Central memory CD4-positive, alpha-beta T cell (primary cell): ENCODE measurements around the gene MAD1L1.
"Not testable (repeated sequence)": the region's sequence is repeated elsewhere in the genome, so short reads cannot be mapped to it uniquely, and the experiment has no call there.

Experiments
- DNase-seq: peaks from one replicate; pipeline ENCODE4 v3.0.0; 2022

The MAD1L1 gene

DNA sequence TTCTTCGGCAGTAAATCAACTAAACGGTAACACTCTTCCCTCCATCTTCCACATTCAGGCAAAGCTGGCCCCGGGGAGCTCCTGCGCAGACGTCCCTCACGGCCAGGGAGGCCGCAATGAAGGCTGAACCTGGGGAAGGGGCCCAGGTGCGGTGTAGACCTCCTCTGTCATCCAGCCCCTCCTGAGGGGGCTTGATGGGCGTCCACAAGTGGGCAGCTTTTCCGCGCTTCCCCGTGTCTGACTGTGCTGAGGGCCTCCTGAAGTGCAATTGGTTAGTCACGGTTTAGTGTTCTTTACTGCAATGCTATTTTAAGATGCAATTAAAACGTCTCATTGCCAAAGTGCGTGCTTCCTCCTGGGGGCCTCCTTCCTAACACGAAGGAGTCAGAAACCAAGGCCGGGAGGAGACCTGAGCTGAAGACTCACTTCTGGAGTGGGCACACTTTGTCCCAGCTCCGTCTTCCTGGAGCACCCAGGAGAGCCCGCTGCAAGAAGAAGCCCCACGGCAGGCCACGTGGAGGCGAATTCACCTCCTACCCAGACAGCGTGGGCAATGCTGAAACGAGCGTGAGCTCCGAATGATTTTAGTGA, 389.4 kb downstream of the MAD1L1 start:
- DNase-seq, result no peak

DNA sequence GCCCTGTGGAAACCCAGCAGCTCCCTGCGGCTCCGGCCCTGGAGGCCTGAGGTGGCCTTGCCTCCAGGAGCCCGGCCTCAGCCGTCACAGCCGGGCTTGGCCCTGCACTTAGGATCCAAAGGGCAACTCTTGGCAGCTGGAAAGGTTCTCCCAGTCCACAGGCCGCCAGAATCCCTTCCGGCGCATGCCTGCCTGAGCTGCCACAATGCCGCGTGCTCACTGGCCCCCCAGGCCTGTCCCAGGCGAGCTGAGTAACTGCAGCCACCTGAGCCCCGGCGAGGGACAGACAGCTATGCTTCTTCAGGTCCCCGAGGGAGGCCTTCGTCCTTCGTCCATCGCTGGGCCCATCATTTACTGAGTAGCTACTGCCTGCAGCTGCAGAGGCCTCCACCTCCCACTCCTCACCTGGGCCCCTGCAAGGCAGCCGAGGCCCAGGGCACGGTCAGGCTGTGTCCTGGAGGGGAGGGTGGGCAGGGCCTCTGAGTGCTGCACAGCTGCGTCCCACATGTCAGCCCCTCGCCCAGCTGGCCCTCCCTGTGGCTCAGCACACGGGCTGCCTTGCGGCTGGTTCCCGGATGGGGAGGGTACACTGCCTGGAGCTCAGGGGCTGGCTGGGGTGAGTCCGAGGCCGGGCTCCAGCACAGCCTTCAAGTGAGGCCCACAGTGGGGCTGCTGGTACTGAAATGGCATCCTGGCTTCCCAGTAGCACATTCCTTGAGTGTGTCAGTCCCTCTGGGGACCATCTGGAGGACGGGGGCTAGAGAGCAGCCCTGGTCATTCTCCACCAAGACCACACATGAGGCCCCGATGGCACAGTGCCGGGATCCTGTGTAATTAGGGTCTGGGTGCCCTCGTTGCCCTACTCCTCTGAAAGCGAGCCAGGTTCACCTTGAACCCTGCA, 390.2 kb downstream of the MAD1L1 start:
- no peak for DNase-seq

DNA sequence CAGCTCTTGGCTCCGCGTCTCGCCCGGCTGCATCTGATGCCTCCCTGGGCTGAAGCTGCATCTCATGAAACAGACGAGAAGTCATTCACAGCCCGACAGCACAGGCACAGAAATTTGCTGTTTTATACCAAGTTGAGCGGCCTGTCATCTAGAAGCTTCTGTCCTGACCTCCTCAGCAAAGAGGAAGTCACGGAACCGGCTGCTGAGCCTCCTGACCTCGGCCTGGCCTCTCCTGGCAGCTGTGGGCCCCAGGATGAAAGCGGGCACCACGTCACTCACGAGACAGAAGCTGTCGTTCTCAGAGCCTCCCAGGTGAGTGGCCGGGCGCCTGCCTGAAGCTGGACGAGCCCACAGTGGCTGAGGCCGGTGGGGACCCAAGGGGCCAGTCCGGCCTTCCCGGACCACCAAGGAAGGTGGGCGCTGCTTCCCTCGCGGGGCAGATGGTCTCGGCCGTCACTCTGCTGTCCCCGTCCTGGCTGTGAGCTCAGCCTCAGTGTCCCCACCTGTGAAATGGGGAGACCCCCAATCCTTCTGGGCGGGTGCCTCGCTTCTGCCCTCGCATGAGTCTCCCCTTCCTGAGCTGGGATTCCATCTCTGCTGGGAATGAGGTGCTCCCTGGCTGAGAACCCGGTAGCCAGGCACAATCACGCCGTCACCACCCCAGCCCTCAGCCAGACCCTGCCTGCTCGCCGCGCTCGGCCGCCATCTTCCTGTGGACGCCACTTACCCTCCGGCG, 391.3 kb downstream of the MAD1L1 start:
- not testable (repeated sequence) for DNase-seq

DNA sequence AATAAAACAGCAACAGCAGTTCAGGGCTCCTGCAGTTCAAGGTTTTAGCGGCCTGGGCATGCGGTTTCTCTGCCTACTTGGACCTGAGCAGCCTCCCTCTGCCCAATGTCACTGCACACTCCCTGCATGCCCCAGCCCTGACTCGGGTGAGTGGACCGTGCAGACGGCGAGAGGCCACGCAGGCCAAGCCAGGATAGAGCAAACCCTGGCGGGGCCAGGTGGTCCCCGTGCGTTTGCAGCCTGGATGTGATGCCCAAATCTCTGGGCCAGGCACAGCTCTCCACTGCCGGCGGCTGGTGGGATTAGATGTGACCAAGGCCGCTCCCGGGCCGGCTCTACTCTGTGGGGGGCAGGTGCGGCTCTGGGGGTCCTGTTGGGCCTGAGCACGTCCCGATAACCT, 392.0 kb downstream of the MAD1L1 start:
- not testable (repeated sequence) for DNase-seq

DNA sequence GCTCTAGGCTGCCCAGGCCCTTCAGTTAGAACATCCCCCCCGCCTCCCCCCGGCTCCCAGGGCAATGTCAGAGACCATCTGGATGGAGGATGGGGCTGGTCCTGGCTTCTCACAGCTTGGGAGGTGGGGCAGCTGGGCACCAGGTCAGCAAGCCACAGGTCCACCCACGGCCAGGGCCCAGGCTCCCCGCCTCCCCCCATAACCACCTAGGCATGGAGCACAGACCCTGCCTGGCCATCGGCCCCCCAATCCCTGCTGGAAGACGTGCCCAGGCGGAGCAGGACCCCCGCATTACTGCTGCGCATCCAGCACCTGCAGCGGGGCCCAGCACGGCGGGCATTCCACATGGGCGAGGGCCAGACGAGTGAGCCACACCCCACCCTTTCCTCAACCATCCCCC, 393.0 kb downstream of the MAD1L1 start:
- no peak for DNase-seq

DNA sequence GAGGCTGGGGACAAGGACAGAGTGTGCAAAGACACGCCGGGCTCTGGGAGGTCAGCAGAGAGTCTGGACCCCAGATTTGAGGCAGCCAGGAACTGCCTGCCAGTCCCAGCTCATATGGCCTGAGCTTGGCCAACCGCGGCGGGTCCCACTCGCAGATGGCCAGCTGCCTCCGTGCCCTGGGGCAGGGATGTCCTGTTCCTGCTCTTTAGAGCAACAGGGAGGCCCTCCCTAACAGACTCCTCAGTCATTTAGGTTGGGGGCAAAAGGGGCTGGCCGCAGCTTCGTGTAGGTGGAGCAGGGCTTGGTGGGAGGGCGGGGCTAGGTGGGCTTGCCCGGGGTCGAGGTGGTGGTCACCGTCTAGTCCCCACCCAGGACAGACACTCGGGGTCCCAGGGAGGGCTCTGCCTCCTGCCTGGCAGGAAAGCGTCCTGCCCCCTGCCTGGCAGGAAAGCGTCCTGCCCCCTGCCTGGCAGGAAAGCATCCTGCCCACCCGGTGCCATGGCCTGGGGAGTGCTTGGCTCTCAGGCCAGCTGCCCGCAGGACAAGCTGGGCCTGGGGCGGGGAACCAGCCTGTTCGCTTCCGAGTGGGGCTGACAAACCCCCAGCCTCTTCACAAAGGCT, 393.7 kb downstream of the MAD1L1 start:
- not testable (repeated sequence) for DNase-seq

DNA sequence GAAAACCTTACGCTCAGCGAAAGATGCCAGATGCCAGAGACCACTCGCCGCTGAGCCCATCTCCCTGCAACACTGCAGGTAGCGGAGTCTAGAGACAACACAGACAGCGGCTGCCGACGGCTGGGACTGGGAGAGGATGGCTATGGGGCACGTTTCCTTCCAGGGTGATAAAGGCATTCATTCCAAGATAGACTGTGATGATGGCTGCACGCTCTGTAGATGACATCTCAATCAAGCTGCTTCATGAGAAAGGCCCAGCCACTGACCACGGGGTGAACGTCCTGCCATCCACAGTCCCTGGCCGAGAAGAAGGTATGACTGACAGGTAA, 394.2 kb downstream of the MAD1L1 start:
- DNase-seq, result not testable (repeated sequence)

DNA sequence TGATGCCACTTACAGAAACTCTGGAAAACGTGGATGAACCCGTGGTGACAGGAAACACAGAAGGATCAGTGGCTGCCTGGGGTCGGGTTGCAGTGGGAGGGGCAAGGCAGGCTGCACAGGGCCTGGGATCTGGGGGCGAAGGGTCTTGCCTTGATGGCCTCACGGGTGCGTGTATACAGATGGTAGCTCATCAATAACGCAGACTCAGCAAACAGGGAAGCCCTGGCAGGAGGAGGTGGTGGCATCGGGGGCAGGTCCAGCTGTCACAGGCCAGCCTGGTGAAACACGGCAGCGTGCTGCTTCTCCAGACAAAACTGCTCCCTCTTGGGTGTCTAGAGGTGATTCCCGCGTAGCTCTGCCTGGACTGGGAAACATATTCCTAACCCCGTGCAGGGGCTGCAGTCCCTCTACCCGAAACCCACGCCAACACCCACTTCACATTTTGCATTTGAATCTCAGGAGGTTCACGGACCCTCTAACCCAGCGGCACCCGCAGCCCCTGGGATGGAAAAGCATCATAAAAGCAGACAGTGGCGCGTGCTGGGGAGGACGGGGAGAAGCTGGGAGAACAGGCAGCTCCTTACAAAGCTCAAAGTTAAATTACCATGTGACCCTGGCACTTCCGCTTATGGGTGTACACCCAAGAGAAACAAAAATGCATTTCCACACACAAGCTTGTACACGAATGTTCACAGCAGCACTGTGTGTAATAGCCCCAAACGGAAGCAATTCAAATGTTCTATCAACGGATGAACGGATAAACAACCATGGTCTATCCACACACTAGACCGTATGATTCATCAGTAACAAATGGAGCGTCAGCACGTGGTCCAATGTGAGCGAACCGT, 394.8 kb downstream of the MAD1L1 start:
- DNase-seq, result not testable (repeated sequence)

DNA sequence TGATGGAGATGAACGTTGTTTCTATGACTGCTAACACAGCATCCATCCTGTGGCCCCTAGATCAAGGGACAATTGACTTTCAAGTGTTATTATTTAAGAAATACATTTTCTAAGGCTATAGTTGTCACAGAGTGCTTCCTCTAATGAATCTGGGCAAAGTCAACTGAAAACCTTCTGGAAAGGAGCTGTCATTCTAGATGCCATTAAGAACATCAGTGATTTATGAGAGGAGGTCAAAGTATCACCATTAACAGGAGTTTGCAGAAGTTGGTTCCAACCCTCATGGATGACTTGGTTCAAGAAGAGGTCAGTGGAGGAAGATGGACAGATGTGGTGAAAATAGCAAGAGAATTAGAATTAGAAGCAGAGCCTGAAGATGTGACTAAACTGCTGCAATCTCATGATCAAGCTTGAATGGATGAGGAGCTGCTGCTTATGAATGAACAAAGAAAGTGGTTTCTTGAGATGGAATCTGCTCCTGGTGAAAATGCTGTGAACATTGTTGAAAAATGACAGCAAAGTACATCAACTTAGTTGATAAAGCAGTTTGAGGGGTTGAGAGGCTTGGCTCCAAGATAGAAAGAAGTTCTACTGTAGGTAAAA, 400.7 kb downstream of the MAD1L1 start:
- DNase-seq, result not testable (repeated sequence)

DNA sequence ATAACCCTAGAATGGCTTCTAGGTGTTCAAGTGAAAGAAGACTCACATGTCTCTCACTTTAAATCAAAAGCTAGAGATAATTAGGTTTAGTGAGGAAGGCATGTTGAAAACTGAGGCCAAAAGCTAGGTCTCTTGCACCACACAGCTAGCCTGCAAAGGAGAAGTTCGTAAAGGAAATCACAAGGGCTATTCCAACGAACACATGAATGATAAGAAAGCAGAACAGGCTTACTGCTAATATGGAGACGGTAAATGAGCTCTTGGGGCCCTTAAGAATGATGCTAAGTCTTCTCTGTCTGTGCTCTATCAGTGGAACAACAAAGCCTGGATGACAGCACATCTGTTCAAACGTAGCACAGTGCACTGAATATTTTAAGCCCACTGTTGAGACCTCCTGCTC, 401.3 kb downstream of the MAD1L1 start:
- not testable (repeated sequence) for DNase-seq

DNA sequence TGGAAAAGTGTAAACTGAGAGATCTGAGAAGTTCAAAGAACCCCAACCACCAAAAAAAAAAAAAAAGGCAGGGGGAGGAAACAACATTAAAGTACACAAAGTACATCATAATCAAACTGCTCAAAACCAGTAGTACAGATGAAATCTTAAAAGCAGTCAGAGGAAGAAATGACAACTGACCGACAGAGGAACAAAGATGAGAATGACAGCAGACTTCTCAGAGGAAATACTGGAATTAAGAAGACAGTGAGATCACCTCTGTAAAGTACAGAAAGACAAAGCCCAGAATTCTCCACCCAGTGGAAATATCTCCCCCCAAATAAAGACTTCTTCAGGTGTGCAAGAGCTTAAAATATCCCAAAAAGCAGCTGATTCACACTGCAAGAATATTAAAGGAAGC, 403.1 kb downstream of the MAD1L1 start:
- DNase-seq, result not testable (repeated sequence)

DNA sequence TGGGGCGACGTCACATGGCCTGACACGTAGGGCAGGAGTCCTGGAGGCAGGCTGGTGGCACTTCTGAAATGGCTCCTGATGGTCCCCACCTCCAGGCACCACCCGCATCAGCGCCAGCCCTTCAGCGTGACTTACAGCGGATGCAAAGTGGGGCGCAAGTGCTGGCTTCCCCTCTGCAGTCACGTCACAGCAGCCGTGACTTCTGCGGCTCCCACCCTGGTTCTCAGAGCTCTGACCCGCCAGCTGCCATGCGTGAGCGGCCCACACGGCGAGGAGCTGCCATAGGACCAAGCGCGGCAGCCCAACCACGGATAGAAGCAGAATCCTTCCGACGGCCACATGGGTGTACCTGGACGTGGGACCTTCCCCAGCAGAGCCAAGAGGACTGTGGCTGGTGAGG, 403.6 kb downstream of the MAD1L1 start:
- DNase-seq, result no peak

DNA sequence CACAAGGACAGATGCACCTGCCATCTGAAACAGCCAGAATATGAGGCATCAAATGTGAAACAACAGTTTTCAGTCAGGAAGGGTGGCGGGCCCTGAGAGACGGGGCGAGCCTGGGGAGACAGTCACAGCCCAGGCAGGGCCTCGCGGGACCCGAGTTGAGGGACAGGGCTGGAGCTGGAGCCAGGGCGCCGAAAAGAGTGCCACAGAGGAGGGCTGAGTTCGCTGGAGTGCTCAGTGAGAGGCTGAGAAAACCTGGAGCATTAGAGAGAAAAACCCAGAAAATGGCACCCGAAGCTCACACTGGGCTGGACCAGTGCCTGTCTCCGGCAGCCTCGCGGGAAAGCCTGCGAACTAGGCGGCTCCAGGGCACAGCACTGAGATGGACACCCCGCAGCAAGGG, 404.6 kb downstream of the MAD1L1 start:
- DNase-seq, result not testable (repeated sequence)

DNA sequence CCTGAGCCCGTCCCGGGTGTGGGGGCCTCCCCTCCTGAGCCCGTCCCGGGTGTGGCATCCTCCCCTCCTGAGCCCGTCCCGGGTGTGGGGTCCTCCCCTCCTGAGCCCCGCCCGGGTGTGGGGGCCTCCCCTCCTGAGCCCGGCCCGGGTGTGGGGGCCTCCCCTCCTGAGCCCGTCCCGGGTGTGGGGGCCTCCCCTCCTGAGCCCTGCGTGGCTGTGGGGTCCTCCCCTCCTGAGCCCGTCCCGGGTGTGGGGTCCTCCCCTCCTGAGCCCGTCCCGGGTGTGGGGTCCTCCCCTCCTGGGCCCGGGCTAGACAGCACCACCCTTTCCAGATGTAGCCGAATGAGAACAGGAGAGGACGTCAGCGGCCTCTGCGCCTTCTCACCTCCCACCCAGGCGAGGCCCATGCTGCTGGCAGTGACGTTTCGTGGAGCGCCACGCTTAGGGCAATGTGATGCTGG, 405.2 kb downstream of the MAD1L1 start:
- not testable (repeated sequence) for DNase-seq

DNA sequence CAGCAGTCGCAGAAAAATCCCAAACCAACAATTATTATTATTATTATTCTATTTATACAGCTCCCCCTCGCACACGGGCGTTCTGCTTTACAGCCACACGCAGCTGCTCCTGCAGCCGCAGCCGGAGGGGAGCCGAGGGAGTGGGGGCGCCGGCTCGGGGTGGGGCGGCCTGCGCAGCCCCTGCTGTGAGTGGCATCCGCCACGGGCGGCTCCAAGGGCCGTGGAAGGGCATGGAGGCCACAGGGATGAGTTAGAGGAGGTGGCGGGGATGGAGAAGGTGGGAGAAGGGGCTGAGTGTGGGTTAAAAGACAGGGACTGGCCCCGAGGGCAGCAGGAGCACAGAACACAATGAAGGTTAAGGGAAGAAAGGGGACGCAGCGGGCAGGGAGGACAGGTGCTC, 405.8 kb downstream of the MAD1L1 start:
- DNase-seq, result not testable (repeated sequence)

DNA sequence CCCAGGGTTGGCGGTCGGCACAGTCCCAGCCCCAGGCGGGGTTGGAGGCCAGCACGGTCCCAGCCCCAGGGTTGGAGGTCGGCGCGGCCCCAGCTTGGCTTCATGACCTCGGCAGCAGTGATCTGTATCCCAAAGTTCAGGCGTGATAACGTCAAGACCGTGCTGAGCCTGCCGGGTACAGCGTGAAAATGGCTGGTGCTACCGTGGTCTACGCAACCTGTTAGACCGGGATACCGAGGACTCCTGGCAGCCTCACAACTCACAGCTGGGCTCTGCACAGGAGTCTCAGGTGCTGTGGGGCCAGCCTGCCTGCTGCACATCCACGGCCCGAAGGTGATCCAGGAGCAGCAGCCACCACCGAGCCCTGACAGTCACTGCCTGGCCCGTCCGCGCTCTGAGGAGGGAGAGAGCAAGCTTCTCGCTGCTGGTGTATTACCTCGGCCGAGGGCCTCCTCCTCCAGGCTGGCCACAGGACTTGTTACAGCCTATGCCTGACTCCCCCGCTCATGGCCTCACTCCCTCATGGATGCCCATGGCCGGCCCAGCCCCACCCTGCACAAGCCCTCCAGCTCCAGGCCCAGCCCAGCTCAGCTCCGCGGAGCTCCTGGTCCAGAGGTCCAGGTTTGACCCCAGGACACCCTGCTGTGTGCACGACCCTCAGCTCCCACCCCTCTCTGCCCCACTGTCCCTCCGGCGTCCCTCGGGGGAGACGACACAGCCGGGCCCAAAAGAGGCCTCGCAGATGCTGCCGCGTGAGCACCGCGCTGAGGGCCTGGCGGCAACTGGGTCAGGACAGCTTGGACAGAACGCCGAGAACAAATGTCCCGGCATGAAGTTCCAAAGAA, 406.6 kb downstream of the MAD1L1 start:
- DNase-seq, result no peak

DNA sequence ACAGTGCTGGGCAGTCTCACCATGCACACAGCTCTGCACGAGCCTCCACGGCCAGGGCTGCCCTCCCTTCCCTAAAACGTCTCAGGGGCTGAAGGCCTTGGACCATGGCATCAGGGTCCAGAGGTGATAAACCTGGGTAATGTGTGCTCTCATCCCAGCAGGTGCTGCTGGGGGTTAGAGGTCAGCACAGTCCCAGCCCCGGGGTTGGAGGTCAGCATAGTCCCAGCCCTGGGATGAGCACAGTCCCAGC, 407.2 kb downstream of the MAD1L1 start:
- DNase-seq, result not testable (repeated sequence)

DNA sequence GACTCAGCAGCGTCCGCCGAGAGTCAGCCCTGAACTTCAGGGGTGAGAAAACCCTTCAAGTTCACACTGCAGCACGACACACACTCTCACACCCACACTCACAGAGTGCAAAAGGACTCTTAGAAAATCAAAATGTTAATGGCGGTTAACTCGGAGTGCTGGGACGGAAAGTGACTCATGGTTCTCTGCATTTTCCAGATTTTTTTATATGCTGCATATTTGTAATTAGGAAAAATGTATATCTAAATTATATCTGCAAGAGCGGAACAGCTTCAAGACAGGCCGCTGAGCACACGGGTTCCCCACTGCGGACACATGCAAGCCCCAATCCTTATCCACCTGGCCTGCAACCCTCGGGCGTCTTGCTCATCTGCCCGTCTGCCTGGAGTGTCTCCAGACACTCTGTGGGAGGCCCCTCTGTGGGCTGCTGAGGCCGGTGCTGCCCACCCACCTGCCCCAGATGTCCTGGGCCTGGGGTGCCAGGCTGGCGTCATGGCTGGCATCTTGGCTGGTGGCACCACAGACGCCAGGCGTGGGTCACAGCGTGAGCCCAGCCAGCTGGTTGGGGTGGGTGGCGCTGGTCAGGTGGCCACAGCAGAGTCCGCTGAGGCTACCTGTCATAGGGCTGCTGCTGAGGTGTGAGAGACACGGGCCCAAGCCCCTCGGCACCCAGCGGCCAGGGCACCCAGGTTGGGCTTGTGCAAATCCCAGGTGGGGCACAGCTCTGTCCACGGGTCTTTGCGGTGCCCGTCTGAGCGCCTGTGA, 407.7 kb downstream of the MAD1L1 start:
- not testable (repeated sequence) for DNase-seq

DNA sequence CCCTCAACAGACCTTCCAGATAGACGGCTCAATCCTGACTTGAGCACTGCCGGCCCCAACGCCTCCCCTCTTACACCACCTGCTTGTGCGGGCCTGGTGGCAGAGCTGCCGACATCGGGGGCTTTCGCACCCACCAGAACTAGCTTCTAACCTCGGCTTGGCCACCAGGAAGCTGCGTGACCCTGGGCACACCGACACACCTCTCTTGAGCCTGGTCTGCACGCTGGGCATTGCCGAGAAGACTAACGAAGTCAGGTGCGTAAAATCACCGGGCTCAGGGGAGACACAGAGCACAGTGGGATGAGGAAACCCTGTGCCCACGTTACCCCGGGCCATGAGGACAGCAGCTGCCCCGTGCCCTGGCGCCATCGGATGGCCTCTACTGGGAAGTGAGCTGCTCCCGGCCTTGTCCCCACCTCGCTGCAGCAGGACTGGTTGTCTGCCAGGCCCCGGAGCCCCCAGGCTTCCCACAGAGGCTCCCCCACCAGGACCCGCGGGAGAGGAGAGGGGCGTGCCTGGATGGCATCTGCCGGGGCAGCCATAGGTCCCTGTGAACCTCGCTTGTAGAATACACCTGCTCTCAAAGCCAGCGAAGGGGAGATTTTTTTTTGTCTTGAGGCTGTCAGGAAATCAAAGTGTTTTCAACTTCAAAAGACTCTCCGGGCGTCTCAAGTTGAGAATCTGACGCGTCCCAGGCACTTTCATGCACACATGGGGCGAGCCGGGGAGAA, 408.4 kb downstream of the MAD1L1 start:
- DNase-seq, result peak; percentile 42
